ENCODE measurements around the gene PRCD.

DNA sequence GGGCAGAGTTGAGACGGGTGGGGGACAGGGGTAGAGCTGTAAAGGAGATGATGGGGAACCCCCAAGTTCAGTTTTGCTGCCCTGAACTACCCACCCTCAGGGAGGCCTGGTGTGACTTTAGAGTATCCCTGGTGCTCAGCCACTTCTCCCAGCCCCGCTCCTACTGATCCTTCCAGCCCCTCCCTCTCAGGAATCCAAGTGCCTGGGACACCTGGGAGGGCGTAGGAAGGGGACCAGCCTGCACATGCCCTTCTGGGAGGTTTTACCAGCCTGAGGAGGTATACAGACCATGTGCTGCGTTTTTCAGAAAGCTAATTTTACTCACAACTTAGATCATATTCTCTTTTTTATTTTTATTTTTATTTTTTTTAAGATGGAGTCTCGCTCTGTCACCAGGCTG, 41.7 kb downstream of the PRCD start:
- TF ChIP-seq POLR2AphosphoS5 (IDR thresholded peaks at IDR 0.05) (no peak), POLR2A (IDR thresholded peaks at IDR 0.05) (no peak), EP300 (IDR thresholded peaks at IDR 0.05) (no peak)
- TF ChIP-seq, protein P1, sequence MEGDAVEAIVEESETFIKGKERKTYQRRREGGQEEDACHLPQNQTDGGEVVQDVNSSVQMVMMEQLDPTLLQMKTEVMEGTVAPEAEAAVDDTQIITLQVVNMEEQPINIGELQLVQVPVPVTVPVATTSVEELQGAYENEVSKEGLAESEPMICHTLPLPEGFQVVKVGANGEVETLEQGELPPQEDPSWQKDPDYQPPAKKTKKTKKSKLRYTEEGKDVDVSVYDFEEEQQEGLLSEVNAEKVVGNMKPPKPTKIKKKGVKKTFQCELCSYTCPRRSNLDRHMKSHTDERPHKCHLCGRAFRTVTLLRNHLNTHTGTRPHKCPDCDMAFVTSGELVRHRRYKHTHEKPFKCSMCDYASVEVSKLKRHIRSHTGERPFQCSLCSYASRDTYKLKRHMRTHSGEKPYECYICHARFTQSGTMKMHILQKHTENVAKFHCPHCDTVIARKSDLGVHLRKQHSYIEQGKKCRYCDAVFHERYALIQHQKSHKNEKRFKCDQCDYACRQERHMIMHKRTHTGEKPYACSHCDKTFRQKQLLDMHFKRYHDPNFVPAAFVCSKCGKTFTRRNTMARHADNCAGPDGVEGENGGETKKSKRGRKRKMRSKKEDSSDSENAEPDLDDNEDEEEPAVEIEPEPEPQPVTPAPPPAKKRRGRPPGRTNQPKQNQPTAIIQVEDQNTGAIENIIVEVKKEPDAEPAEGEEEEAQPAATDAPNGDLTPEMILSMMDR (IDR thresholded peaks at IDR 0.05) = no peak

Measured in stomach (tissue), 4 donors.